GM19238 (cell line): Measurements from ENCODE around the gene S100A10.
A peak's percentile ranks its signal among the peaks of the same experiment; 100 is the strongest.

Experiments used
- DNase-seq: peaks from one replicate; pipeline ENCODE4 v3.0.0; 2011; ENCODE audit warnings: low spot score; ENCODE audit not compliant: insufficient read length

The S100A10 gene

DNA sequence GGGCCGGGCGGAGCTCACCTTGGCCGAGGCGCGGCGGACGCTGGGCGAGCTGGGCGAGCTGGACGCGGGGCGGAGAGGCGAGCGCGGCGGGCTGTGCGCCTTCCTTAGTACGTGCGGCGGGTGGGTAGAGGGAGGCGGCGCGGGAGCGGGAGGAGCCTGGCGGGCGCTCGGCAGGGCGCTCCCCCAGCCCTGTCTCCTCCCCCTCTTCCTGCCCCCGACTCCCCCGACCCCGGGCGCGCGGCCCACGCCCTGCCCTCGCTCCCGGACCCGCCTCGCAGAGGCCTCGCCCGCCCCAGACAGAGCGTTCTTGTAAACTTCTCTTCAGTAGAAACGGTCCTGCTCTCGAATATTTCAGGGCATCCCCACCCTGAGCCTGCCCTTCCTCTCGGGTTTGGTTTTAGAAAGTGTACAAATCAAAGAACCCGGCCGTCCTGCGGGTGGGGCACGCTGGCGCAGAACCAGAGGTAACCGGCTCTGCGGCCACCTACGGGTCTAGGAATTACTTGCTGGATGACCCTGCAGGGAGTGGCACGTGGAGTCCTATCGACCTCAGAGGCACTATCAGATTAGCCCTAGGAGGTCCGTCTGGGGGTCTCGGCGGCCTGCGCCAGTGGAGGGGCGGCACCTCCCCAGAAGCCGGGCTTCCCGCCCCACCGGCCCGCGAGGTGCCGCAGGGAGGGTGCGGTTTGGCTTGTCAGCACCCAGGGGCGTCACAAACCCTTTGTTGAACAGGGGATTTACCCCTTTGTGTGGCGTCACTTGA lies at the start of gene S100A10:
Gene S100A10 (minus strand): TSS at position 126 of the 763 bp plus-strand sequence. CDS start 7,629 bp downstream, outside the sequence.
- DNase-seq: no peak

GRCh38 chr1:152042030-152042429 lies 48.4 kb upstream of the S100A10 start:
- DNase-seq: no peak

DNA sequence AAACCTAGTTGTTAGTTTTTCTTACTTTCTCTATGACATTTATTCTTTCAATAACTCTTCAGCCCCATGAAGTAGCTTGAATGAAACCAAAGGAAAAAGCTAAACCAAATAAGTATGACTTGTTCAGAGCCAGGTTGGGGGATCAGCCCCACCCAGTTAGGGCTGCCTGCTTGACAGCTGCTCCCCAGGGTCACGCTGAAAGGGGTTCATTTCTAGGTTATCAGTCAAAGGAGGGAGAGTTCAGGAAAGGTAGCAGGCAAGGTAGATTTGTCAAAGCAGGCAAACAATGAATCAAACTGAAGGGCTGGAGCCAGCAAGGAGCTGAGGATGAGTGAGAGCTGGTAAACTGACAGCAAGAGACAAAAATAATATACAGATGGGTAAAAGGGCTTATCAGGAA lies 46.2 kb upstream of the S100A10 start:
- no peak for DNase-seq

DNA sequence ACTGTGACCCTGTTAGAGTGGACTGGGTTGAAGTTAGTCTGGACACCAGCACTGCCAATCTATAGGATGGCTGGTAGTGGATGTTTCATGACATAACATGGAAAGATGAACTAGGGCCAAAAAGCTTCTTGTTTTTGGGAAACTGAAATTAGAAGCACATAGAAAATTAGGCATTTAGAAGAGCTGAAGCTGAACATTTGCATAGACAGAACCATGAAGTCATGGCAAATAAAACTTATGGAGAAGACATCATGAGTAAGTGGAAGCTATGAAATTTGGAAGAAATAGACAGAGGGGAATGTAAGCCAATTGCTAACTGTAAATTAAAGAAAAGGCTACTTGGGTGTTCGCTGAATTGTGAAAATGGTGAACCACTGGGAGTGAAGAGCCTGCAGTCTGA lies 45.8 kb upstream of the S100A10 start:
- no peak for DNase-seq

GRCh38 chr1:152038871-152039270 lies 45.2 kb upstream of the S100A10 start:
- no peak for DNase-seq

DNA sequence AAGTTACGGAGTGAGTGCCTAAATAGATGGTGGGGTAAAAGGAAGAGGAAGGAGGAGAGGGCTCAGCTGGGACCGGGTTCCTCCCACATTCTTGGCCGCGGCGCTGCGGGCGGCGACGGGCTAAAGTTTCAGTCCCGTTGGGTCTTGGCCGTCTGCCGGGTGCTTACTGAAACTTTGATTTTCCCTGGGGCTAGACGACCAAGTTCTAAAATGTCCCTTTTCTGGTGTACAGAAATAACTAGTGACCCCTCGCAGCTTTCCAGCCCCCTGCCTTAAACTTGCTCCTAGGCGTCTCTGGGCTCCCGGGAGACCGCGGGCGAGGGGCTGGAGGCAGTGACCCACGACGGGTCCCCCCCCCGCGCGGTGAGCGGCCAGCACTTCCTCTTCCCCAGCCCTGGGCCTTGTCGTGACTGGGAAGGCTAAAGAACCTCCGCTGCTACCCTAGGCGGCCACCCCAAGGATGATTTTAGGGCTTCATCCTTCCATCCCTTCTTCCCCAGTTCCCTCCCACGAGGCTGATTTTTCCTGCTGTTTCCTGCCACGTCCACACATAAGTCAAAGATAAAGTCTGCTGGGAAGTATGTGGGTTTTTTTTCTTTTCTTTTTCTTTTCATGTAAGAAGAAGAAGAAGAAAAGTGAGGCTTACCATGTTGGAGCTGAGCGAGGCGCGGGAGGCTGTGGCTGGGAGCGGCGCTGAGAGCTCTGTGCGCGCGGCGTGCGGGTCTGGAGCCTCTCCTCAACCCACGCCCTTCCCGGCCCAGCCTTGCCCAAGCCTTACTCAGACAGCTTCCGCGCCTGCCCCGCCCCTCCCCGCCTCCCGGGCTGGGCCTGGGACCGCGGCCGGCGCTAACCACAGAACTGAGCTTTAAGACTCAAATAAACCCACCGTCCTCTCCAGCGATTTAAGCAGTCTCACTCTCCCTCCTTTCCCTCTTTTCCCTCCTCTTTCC lies 42.9 kb upstream of the S100A10 start, which contains the start of gene S100A11:
Gene S100A11 (minus strand): TSS at position 738 of the 950 bp plus-strand sequence. CDS start 89 bp downstream, at position 649.
- peak; percentile 47 for DNase-seq

GRCh38 chr1:152035539-152036266 lies 42.0 kb upstream of the S100A10 start:
- no peak for DNase-seq

DNA sequence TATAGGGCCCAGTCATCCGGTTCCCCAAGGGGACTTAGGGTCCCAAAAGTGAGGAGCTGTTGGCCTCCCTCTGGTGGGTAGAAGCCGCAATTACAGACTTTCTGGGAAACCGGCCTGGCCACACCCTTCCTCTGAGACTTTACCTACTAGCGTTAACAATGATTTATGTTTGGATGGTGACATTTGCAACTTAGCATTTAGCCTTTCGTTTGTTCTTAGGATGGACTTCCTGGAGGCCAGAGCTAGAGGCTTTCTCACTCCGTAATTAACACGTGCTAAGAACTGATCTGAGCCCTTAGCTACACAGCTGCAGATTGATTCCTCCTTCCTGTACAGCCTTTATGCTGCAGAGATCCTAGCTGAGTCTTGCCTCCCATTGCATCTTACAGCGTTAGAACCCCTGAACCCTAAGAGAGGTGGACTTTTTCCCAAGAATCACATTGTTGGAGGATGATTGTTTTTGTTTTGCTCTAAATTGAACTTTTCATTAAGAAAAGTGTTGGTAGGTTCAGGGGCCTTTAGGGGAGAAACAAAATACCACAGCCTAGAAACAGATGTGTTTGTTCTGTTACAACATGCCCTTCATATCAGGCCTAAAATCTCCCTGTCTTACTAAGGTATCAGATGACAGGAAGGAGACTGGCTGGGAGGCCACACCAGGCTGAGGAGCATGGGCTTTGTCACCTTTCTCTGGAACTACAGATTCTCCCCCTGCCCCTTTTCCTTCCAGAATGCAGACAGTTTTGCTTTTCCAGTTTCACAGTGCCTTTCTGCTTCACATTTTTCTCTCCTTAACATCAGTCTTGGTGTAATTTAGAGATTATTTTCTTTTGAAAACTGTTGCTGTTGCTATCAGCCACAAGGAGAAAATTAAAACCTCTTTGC lies 41.2 kb upstream of the S100A10 start:
- DNase-seq: peak; percentile 66

GRCh38 chr1:152034324-152034653 lies 40.6 kb upstream of the S100A10 start:
- no peak for DNase-seq

DNA sequence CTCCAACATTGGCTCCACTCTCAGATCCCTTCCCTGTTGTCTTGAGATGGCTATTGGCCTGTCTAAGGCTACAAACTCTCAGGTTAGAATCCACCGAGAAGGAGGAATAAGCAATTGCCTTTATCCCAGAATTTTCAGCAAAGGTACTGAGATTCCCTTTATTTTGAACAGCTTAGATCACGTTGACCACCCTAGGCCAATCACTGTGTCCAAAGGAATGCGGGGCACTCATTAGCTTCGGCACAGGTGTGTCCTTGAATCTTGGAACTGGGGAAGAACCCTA lies 36.2 kb upstream of the S100A10 start:
- DNase-seq: no peak

DNA sequence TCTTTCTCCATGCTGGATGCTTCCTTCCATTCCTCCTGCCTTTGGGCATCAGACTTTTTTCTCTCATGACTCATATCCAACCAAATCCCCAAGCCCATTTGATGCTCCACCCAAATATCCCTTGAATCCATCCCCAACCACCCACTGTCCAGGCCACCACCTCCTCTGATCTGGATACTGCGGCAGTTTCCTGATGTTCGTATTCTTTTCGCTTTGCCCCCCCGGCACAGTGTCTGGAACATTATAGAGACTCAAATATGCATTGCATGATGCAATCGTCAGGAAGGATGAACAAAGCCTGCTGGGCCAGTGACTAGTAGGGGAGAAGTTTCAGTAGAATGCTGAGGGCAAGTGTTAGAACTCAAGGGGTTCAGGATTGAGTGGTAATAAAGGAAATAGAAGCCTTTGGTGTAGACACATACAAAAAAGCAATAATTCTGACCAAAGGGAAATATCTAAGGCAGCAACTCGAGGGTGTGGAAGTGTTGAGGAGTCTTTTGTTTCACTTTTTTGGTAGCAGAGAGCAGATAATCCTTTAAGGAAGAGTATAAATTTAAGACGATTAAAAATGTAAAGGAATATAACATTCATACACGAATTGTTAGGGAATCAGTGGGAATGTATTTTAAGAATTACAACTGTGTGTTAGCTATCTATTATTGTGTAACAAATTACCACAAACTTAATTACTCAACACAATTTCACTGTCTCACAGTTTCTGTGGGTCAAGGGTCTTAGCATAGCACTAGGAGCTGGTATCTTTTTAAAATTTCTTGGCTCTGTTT lies 35.7 kb upstream of the S100A10 start:
- no peak for DNase-seq

GRCh38 chr1:152026895-152027294 lies 33.2 kb upstream of the S100A10 start:
- DNase-seq: no peak

GRCh38 chr1:152024223-152024622 lies 30.6 kb upstream of the S100A10 start:
- no peak for DNase-seq

DNA sequence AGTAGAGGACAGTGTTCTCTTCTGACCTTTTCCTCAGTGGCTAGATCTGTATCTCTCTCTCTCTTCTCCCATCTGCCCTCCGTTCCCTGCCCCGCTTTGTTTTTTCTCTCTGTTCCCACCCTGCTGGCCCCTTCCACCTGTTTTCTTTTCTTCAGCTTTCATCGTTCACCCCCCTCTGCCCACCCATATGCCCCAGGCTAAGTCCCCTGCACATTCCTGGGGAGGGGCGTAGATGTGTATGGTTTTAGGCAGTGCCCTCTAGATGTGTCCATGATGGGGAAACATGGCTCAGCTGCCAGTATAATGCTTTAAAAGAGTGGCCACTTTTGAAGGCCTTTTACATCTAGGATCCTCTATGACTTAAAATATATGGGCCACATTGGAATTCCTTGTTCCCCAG lies 29.6 kb upstream of the S100A10 start:
- no peak for DNase-seq

GRCh38 chr1:152022474-152022873 lies 28.8 kb upstream of the S100A10 start:
- DNase-seq: no peak

GRCh38 chr1:152021569-152021968 lies 27.9 kb upstream of the S100A10 start:
- no peak for DNase-seq

DNA sequence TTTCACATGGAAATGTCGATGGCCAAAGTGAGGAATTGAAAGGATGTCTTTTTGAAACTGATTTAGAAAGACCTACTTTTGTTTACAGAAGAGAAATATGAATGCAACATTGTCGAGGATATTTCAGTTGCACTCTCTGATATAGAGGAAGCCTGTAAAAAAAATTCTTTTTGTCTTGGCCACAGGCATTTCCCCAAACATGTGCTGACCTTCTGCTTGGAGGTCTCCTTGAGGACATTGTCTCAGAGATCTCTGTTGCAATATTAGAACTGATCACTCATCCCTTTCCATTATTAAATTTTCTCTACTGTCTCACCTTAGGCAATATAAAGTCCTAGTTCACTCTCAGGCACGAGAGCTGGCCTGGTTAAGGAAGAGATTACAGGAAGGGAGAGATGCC lies 27.2 kb upstream of the S100A10 start:
- DNase-seq: no peak

- no peak for DNase-seq
Measured at GRCh38 chr1:152018537-152018936, 24.9 kb upstream of the S100A10 start.

DNA sequence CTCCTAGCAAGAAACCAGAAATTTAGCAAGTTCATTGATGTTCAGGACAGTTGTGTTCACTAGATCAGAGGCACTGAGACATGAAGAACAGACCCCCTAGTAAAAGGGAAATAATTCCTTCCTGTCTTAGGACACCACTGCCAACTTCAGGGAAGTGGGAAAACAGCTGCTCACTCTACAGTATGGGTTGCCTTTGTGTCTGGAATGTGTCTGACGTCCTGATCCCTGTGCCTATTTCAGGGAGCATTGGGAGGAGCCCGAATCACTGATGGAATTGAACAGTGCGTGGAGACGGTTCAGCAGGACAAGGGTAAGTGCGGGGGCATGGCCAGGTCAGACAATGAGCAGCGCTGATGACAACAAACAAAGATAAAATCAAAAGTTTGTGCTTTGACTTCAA lies 22.1 kb upstream of the S100A10 start:
- no peak for DNase-seq

DNA sequence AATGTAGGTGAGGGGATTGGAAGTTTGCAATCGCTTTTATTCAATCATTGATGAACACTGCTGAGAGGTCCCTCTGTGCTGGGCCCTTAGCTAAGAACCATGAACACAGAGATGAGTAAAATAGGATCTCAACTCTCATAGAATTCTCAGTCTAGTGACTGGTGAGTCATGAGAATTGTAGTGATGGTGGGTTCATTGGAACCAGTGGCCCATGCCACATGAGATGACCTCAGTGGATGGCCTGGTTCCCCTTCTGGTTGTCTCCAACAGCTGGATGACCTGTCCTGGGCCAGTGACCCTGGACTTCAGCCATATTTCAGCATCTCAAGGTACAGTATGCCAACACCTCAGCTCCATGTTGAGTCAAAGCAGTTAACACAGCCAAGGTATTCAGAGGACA lies 21.3 kb upstream of the S100A10 start:
- DNase-seq: no peak
